Measurements from ENCODE around the gene RPUSD1. TPM values are rescaled to one million over a fixed set of nuclear protein-coding genes. Genes with fewer than 3 reads are reported as not detected.
A peak's percentile ranks its signal among the peaks of the same experiment; 100 is the strongest.

Gene RPUSD1
- total RNA-seq, 5 donors from 2014 or later (not counting 1 experiment from before 2014, with no cell fraction given), result 16.0 to 35.3 (median 34.5) TPM

- POLR2A ChIA-PET, result no interaction called here
- no peaks in the 10 kb centered on the region for H3K9me3 Mint-ChIP-seq
- Histone ChIP-seq H3K36me3 (ENCODE audit: control insufficient read depth in 2 of 2, extremely low read depth in 1 of 2, insufficient read depth in 1 of 2, low read length in 1 of 2) (peaks cover 0 to 9% of the 10 kb centered on the region in 2 donors), H3K27me3 (replicated peaks in 1 of 2; ENCODE audit: control insufficient read depth in 2 of 2, extremely low read depth in 1 of 2, insufficient read depth in 2 of 2, low read length in 1 of 2) (peaks cover 0 to 2% of the 10 kb centered on the region in 2 experiments), H3K9me3 (no peaks in the 10 kb centered on the region), H3K4me1 (ENCODE audit: control insufficient read depth in 1 of 2, extremely low read depth in 1 of 2, insufficient read depth in 2 of 2, low read length in 2 of 2) (peaks cover 5 to 16% of the 10 kb centered on the region in 2 experiments), H3K4me3 (ENCODE audit: control insufficient read depth in 1 of 2, extremely low read depth in 1 of 2, low read length in 1 of 2) (no peak overlapping the region), H3K27ac (ENCODE audit: low read length) (no peak overlapping the region)
- no peak for DNase-seq
- peaks cover 0 to 6% (median 0%) of the 10 kb centered on the region in 3 donors for H3K4me1 Mint-ChIP-seq
- ATAC-seq (replicated peaks in 1 of 4), result no peak
- CTCF ChIA-PET, result no interaction called here
- H3K27me3 Mint-ChIP-seq, result no peaks in the 10 kb centered on the region
- peaks cover 6% of the 10 kb centered on the region for H3K36me3 Mint-ChIP-seq
- no peak overlapping the region for H3K27ac Mint-ChIP-seq
- no peak overlapping the region for H3K4me3 Mint-ChIP-seq
- WGBS (ENCODE audit: insufficient coverage), result 93% methylated on average over 41 of the region's 46 CpGs
Observed at GRCh38 chr16:792221-792995, 4.2 kb upstream of the RPUSD1 start.

- Mint-ChIP-seq H3K36me3 (peaks cover 6% of the 10 kb centered on the region), H3K27me3 (no peaks in the 10 kb centered on the region), H3K4me1 (peaks cover 0 to 13% (median 5%) of the 10 kb centered on the region in 3 donors), H3K9me3 (no peaks in the 10 kb centered on the region), H3K4me3 (no peak overlapping the region), H3K27ac (no peak overlapping the region)
- peaks cover 5 to 9% of the 10 kb centered on the region in 2 donors for H3K36me3 ChIP-seq (ENCODE audit: control insufficient read depth in 2 of 2, extremely low read depth in 1 of 2, insufficient read depth in 1 of 2, low read length in 1 of 2)
- no peak for DNase-seq
- ChIA-PET POLR2A (no interaction called here), CTCF (interaction anchor here in 1 of 2 donors (0.6 kb wide), 1 partner anchor 25 kb away, joined by 3 read pairs; no protein-coding TSS in a partner anchor)
- no peak overlapping the region for H3K4me3 ChIP-seq (ENCODE audit: control insufficient read depth in 1 of 2, extremely low read depth in 1 of 2, low read length in 1 of 2)
- H3K27ac ChIP-seq (ENCODE audit: low read length), result no peak overlapping the region
- no peaks in the 10 kb centered on the region for H3K27me3 ChIP-seq (replicated peaks in 1 of 2; ENCODE audit: control insufficient read depth in 2 of 2, extremely low read depth in 1 of 2, insufficient read depth in 2 of 2, low read length in 1 of 2)
- ATAC-seq (replicated peaks in 1 of 4), result no peak
- H3K4me1 ChIP-seq (ENCODE audit: control insufficient read depth in 1 of 2, extremely low read depth in 1 of 2, insufficient read depth in 2 of 2, low read length in 2 of 2), result peaks cover 5 to 27% of the 10 kb centered on the region in 2 experiments
- 95% methylated on average over 23 of the region's 23 CpGs for WGBS (ENCODE audit: insufficient coverage)
- no peaks in the 10 kb centered on the region for H3K9me3 ChIP-seq
Observed at GRCh38 chr16:791131-791530, 3.0 kb upstream of the RPUSD1 start.

GRCh38 chr16:790086-790485 lies 1.9 kb upstream of the RPUSD1 start:
- no peak for DNase-seq
- ChIA-PET POLR2A (no interaction called here), CTCF (no interaction called here)
- ATAC-seq (replicated peaks in 1 of 4), result no peak
- H3K27me3 Mint-ChIP-seq, result no peaks in the 10 kb centered on the region
- Histone ChIP-seq H3K36me3 (ENCODE audit: control insufficient read depth in 2 of 2, extremely low read depth in 1 of 2, insufficient read depth in 1 of 2, low read length in 1 of 2) (peaks cover 9% of the 10 kb centered on the region in 2 donors), H3K9me3 (no peaks in the 10 kb centered on the region), H3K27me3 (replicated peaks in 1 of 2; ENCODE audit: control insufficient read depth in 2 of 2, extremely low read depth in 1 of 2, insufficient read depth in 2 of 2, low read length in 1 of 2) (no peaks in the 10 kb centered on the region), H3K27ac (ENCODE audit: low read length) (no peak overlapping the region), H3K4me1 (ENCODE audit: control insufficient read depth in 1 of 2, extremely low read depth in 1 of 2, insufficient read depth in 2 of 2, low read length in 2 of 2) (peaks cover 5 to 37% of the 10 kb centered on the region in 2 experiments), H3K4me3 (ENCODE audit: control insufficient read depth in 1 of 2, extremely low read depth in 1 of 2, low read length in 1 of 2) (no peak overlapping the region)
- 95% methylated on average over 17 of the region's 17 CpGs for WGBS (ENCODE audit: insufficient coverage)
- H3K36me3 Mint-ChIP-seq, result peaks cover 6% of the 10 kb centered on the region
- no peak overlapping the region for H3K27ac Mint-ChIP-seq
- H3K9me3 Mint-ChIP-seq, result no peaks in the 10 kb centered on the region
- H3K4me3 Mint-ChIP-seq, result peak overlapping the region; percentile 53 to 60 (median 59)
- H3K4me1 Mint-ChIP-seq, result peaks cover 0 to 15% (median 7%) of the 10 kb centered on the region in 3 donors

GRCh38 chr16:789191-789850 lies 1.1 kb upstream of the RPUSD1 start:
- Histone ChIP-seq H3K9me3 (no peaks in the 10 kb centered on the region), H3K4me3 (ENCODE audit: control insufficient read depth in 1 of 2, extremely low read depth in 1 of 2, low read length in 1 of 2) (peak overlapping the region; percentile 55 to 58), H3K27ac (ENCODE audit: low read length) (no peak overlapping the region), H3K4me1 (ENCODE audit: control insufficient read depth in 1 of 2, extremely low read depth in 1 of 2, insufficient read depth in 2 of 2, low read length in 2 of 2) (peaks cover 5 to 37% of the 10 kb centered on the region in 2 experiments), H3K36me3 (ENCODE audit: control insufficient read depth in 2 of 2, extremely low read depth in 1 of 2, insufficient read depth in 1 of 2, low read length in 1 of 2) (peaks cover 9% of the 10 kb centered on the region in 2 donors), H3K27me3 (replicated peaks in 1 of 2; ENCODE audit: control insufficient read depth in 2 of 2, extremely low read depth in 1 of 2, insufficient read depth in 2 of 2, low read length in 1 of 2) (no peaks in the 10 kb centered on the region)
- ATAC-seq (replicated peaks in 1 of 4), result no peak
- Mint-ChIP-seq H3K4me3 (peak overlapping the region in 2 of 3 donors; percentile 53 to 60), H3K4me1 (peaks cover 0 to 18% (median 8%) of the 10 kb centered on the region in 3 donors), H3K36me3 (peaks cover 6% of the 10 kb centered on the region), H3K27ac (no peak overlapping the region), H3K27me3 (no peaks in the 10 kb centered on the region), H3K9me3 (no peaks in the 10 kb centered on the region)
- no peak for DNase-seq
- ChIA-PET POLR2A (no interaction called here), CTCF (no interaction called here)
- WGBS (ENCODE audit: insufficient coverage), result 85% methylated on average over 23 of the region's 33 CpGs

GRCh38 chr16:788399-789126 lies 382 bp upstream of the RPUSD1 start, which contains the start of gene CHTF18:
Gene CHTF18, plus strand, starts transcription at chr16:788620. Its CDS starts 65 bp downstream, at chr16:788685.
- Histone ChIP-seq H3K9me3 (no peaks in the 10 kb centered on the region), H3K4me1 (ENCODE audit: control insufficient read depth in 1 of 2, extremely low read depth in 1 of 2, insufficient read depth in 2 of 2, low read length in 2 of 2) (peaks cover 5 to 37% of the 10 kb centered on the region in 2 experiments), H3K4me3 (ENCODE audit: control insufficient read depth in 1 of 2, extremely low read depth in 1 of 2, low read length in 1 of 2) (peak within 1 kb of the TSS; percentile 69 to 90), H3K36me3 (ENCODE audit: control insufficient read depth in 2 of 2, extremely low read depth in 1 of 2, insufficient read depth in 1 of 2, low read length in 1 of 2) (peaks cover 9% of the 10 kb centered on the region in 2 donors), H3K27ac (ENCODE audit: low read length) (peak within 1 kb of the TSS; percentile 12), H3K27me3 (replicated peaks in 1 of 2; ENCODE audit: control insufficient read depth in 2 of 2, extremely low read depth in 1 of 2, insufficient read depth in 2 of 2, low read length in 1 of 2) (no peaks in the 10 kb centered on the region)
- Mint-ChIP-seq H3K36me3 (peaks cover 6% of the 10 kb centered on the region), H3K4me3 (peak within 1 kb of the TSS; percentile 83 to 85 (median 84)), H3K4me1 (peaks cover 0 to 18% (median 8%) of the 10 kb centered on the region in 3 donors), H3K27ac (peak within 1 kb of the TSS; percentile 55 to 64), H3K9me3 (no peaks in the 10 kb centered on the region), H3K27me3 (no peaks in the 10 kb centered on the region)
- under 1% methylated on average over 93 of the region's 97 CpGs for WGBS (ENCODE audit: insufficient coverage)
- ChIA-PET CTCF (interaction anchor here in 1 of 2 donors (1.0 to 1.2 kb wide), 2 partner anchors 60 to 76 kb away, joined by 3 to 4 read pairs; no protein-coding TSS in a partner anchor), POLR2A (interaction anchor here in 1 of 2 donors (1.0 kb wide), 1 partner anchor 48 kb away, joined by 6 read pairs; the partner anchor contains the start of gene CIAO3)
- peak; percentile 95 to 96 (median 96) for ATAC-seq (replicated peaks in 1 of 4)
- DNase-seq, result peak; percentile 79 to 97 (median 92)

Data from T-cell (primary cell).